Breast epithelium (tissue), 3 donors: Measurements from ENCODE around the gene SYNRG.

Experiments used
- POLR2A ChIP-seq: fragments of 450-650 bp; IDR thresholded peaks from one replicate; pipeline ENCODE4 v1.6.1; 2016; ENCODE audit warnings: antibody characterized with exemption, mild to moderate bottlenecking, moderate library complexity
- POLR2AphosphoS5 ChIP-seq, 3 donors: sonication (generic); formaldehyde crosslinking; IDR thresholded peaks; one replicate each; pipeline ENCODE4 v1.6.1; 2017; ENCODE audit warnings: antibody characterized with exemption in 3 of 3
- TF ChIP-seq, protein P1 (sequence below), 3 donors: fragments of 450-650 bp; IDR thresholded peaks; one replicate each; pipeline ENCODE4 v1.5.1; 2016 to 2017; ENCODE audit warnings: antibody characterized with exemption in 3 of 3, mild to moderate bottlenecking in 3 of 3, moderate library complexity in 3 of 3

DNA sequence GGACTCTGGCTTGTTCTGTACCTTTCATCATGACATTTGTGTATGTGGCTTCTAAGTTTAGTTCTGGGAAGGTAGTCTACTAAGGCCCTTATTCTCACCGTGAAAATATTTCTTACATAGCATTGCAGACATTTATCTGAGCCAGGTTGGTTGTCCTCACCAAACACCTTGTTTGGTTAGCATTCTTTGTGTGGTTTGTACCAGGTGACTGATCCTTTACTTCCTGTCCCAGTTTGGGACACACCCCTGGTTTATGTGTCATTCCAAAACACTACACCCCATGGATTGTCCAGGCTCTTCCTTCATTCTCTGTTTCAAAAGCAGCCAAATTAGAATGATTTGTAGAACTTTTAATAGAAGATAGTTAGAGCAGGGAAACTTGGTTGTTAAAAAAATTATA, 142.7 kb downstream of the SYNRG start:
- TF ChIP-seq, protein P1, sequence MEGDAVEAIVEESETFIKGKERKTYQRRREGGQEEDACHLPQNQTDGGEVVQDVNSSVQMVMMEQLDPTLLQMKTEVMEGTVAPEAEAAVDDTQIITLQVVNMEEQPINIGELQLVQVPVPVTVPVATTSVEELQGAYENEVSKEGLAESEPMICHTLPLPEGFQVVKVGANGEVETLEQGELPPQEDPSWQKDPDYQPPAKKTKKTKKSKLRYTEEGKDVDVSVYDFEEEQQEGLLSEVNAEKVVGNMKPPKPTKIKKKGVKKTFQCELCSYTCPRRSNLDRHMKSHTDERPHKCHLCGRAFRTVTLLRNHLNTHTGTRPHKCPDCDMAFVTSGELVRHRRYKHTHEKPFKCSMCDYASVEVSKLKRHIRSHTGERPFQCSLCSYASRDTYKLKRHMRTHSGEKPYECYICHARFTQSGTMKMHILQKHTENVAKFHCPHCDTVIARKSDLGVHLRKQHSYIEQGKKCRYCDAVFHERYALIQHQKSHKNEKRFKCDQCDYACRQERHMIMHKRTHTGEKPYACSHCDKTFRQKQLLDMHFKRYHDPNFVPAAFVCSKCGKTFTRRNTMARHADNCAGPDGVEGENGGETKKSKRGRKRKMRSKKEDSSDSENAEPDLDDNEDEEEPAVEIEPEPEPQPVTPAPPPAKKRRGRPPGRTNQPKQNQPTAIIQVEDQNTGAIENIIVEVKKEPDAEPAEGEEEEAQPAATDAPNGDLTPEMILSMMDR (IDR thresholded peaks at IDR 0.05): no peak
- no peak for TF ChIP-seq POLR2A
- TF ChIP-seq POLR2AphosphoS5 (IDR thresholded peaks at IDR 0.05): peak in 1 of 3 donors; percentile 29
